ENCODE measurements around the gene ZNF786. TPM values are rescaled to one million over a fixed set of nuclear protein-coding genes. Genes with fewer than 3 reads are reported as not detected.
"Not testable (repeated sequence)": the region's sequence is repeated elsewhere in the genome, so short reads cannot be mapped to it uniquely, and the experiment has no call there.

The ZNF786 gene
- polyA plus RNA-seq, 3 donors: 8.6 to 10.5 (median 9.9) TPM

DNA sequence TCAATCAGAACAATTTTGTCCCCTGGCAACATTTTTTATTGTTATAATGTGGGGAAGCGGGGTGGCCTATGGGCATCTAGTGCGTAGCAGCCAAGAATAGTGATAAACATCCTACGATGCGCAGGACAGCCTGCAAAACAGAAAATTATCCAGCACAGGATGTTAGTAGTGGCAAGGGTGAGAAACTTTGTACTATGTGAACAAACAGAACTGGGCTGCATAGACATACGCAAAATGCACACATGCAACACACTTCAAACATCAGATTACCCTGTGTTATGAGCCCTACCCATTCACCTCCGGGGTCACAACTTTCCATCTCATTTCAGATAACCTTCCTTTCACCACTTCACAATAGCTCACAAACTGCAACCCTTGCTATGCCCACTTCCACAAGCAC is 3.1 kb downstream of the ZNF786 start:
- DNase-seq: no peak

DNA sequence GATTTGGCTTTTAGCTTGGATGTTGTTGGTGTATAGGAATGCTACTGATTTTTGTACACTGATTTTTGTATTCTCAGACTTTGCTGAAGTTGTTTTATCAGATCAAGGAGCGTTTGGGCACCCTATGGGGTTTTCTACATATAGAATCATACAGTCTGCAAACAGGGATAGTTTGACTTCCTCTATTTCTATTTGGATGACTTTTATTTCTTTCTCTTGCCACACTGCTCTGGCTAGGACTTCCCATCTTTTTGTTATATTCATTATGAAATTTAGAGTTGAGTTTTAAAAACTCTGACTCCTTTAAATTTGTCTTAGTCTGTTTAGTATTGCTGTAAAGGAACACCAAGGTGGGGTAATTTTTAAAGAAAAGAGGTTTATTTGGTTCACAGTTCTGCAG is 4.7 kb downstream of the ZNF786 start:
- no peak for DNase-seq

- no peak for DNase-seq
Observed at GRCh38 chr7:149084407-149084806, 6.1 kb downstream of the ZNF786 start.

DNA sequence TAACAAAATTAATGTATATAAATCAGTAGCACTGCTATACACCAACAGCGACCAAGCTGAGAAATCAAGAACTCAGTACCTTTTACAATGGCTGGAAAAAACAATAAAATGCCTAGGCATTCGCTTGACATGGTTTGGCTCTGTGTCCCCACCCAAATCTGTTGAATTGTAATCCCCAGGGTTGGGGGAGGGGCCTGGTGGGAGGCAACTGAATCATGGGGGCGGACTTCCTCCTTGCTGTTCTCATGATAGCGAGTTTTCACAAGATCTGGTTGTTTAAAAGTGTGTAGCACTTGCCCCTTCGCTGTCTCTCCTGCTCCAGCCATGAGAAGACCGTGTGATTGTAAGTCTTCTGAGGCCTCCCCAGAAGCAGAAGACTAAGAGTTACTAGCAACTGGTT is 8.6 kb downstream of the ZNF786 start:
- DNase-seq: no peak

- no peak for DNase-seq
Observed at GRCh38 chr7:149077594-149077993, 12.9 kb downstream of the ZNF786 start.

GRCh38 chr7:149075286-149075685 is 15.2 kb downstream of the ZNF786 start:
- no peak for DNase-seq

- no peak for DNase-seq
Observed at GRCh38 chr7:149074116-149074885, 16.2 kb downstream of the ZNF786 start.

GRCh38 chr7:149072438-149072775 is 18.1 kb downstream of the ZNF786 start:
- DNase-seq: no peak

GRCh38 chr7:149071641-149072437 is 18.7 kb downstream of the ZNF786 start:
- peak; percentile 4 for DNase-seq

DNA sequence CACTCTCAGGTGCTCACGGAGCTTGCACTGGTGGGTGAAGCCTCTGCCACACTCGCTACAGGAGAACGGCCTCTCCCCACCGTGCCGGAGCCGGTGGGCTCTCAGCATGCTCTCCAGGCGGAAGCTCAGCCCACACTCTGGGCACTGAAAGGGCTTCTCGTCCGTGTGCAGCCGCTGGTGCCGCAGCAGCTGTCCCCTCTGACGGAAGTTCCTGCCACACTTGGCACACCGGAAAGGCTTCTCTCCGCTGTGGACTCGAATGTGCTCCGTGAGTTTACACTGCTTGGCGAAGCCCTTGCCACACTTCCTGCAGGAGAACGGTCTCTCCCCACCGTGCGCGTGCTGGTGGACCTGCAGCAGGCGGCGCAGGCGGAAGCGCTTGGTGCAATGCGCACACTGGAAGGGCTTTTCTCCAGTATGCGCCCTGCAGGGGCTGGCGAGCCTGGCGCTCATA is 19.3 kb downstream of the ZNF786 start:
- DNase-seq: no peak

DNA sequence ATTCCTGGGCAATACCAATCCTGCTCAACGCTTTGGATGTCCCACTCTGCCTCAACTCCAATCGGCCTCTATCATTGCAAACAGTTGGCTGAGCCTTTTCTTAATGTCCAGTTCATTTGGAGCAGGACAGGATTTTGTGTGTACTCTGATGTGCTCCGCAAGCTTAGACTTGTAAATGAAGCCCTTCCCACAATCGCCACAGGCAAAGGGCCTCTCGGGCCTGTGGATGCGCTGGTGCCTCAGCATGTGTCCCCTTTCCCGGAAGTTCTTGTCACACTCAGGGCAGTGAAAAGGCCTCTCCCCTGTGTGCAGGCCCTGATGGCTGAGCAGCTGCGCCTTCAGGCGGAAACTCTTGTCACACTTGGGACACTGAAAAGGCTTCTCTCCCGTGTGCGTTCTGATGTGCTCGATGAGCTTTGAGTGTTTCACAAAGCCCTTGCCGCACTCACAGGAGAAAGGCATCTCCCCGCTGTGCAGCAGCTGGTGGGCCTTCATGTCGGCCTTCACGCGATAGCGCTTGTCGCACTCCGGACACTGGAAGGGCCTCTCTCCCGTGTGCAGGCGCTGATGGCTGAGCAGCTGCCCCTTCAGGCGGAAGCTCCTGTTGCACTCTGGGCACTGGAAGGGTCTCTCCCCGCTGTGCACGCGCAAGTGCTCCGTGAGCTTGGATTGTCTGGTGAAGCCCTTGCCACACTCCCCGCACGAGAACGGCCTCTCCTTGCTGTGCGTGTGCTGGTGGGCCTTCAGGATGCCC is 20.0 kb downstream of the ZNF786 start:
- no peak for DNase-seq

DNA sequence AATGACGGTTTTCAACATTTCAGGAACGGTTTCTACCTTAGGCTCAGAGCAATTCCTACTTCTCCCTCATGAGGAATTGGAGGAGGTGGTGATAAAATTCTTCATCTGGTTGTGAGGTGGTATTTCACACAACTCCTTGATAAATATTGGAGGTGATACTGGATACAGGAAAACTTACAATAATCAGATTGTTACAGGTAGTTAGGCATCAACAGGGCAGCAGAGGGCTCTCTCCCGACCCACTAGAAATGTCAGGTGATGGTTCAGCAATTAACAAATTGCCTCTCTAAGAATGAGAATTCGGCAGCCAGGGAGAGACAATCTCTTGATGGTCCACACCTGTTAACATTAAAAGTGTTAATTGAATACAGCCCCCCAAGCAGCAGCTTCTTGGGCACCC is 22.6 kb downstream of the ZNF786 start:
- no peak for DNase-seq

GRCh38 chr7:149063476-149063875 is 27.0 kb downstream of the ZNF786 start:
- DNase-seq: no peak

DNA sequence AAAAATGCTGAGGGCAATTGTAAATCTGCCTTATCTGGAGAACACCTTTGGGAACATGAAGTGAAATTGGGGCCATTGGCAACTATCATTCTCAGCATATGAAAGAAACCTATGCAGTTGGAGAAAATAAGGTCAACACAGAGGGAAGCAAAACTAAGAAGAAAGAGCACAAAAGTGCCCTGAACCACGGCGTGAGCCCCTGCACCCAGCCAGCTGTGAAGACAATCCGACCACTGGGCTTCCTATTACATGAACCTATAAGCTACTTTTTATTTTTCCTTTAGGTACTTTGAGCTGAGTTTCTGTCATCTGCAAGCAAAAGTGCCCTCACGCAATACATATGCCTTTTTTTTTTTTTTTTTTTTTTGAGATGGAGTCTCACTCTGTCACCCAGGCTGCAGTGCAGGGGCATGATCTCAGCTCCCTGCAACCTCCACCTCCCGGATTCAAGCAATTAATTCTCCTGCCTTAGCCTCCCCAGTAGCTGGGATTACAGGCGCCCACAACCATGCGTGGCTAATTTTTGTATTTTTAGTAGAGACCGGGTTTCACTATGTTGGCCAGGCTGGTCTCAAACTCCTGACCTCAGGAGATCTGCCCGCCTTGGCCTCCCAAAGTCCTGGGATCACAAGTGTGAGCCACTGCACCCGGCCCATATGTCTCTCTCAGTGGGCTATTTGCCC is 28.2 kb downstream of the ZNF786 start:
- DNase-seq: not testable (repeated sequence)

DNA sequence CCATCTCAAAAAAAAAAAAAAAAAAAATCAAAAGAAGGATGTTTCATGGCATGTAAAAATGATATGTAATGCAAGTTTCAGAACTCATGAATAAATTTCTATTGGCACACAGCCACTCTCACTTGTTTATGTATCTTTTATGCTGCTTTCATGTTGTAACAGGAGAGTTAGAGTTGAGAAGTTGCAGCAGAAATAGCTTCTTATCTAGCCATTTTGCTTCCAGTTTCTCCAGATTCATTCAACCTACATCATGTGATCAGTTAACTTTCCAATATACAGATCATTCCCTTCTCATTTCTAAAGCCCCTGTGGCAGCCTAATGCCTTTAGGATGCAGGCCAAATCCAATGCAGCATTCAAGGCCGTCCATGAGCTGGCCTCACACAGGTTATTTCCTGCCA is 30.4 kb downstream of the ZNF786 start:
- DNase-seq: no peak

GRCh38 chr7:149053885-149054284 is 36.6 kb downstream of the ZNF786 start:
- no peak for DNase-seq

- DNase-seq: no peak
Observed at GRCh38 chr7:149053384-149053783, 37.1 kb downstream of the ZNF786 start.

GRCh38 chr7:149050941-149051340 is 39.6 kb downstream of the ZNF786 start:
- no peak for DNase-seq

DNA sequence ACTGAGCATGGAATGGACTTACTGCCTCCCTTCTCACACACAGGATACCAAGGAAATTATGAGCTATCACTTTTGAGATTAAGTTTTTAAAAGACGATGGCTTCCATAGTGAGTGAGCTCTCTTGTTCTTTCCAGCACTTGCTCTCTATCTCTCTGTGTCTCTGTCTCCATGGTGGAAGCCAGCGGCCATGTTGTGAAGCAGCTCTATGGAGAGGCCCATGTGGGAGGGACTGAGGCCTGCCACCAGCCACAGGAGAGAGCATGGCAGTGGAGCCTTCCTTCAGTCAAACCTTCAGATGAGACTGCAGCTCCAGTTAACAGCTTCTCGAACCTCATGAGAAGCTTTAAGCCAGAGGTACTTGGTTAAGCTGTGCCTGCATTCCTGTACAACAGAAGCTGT is 41.7 kb downstream of the ZNF786 start:
- DNase-seq: no peak

- no peak for DNase-seq
Observed at GRCh38 chr7:149046416-149046815, 44.1 kb downstream of the ZNF786 start.

GRCh38 chr7:149043936-149044335 is 46.6 kb downstream of the ZNF786 start:
- DNase-seq: no peak

GRCh38 chr7:149041350-149041749 is 49.2 kb downstream of the ZNF786 start:
- no peak for DNase-seq

Measured in renal pelvis (tissue), 4 donors.